Uterus (tissue), 2 donors: ENCODE measurements around the gene PROM1.

ENCODE experiments used
- CTCF ChIP-seq, 4 experiments: fragments of 200-600 bp in 2 of 4; fragments of 450-650 bp in 2 of 4; sonication (generic) in 2 of 4; IDR thresholded peaks; one replicate each; pipeline ENCODE4 v1.5.1; 2016 to 2019; ENCODE audit warnings: antibody characterized with exemption in 4 of 4, mild to moderate bottlenecking in 2 of 4, moderate library complexity in 1 of 4
- POLR2A ChIP-seq, 2 donors: fragments of 450-650 bp; IDR thresholded peaks; one replicate each; pipeline ENCODE4 v1.6.1; 2016; ENCODE audit warnings: antibody characterized with exemption in 2 of 2, mild to moderate bottlenecking in 1 of 2, moderate library complexity in 1 of 2

GRCh38 chr4:16027626-16028025 lies 56.2 kb downstream of the PROM1 start:
- TF ChIP-seq POLR2A (IDR thresholded peaks at IDR 0.05): no peak
- TF ChIP-seq CTCF (IDR thresholded peaks at IDR 0.05): no peak
